ENCODE measurements around the gene AACS. TPM values are rescaled to one million over a fixed set of nuclear protein-coding genes. Genes with fewer than 3 reads are reported as not detected.
"Not testable (repeated sequence)": the region's sequence is repeated elsewhere in the genome, so short reads cannot be mapped to it uniquely, and the experiment has no call there.

Gene AACS, protein sequence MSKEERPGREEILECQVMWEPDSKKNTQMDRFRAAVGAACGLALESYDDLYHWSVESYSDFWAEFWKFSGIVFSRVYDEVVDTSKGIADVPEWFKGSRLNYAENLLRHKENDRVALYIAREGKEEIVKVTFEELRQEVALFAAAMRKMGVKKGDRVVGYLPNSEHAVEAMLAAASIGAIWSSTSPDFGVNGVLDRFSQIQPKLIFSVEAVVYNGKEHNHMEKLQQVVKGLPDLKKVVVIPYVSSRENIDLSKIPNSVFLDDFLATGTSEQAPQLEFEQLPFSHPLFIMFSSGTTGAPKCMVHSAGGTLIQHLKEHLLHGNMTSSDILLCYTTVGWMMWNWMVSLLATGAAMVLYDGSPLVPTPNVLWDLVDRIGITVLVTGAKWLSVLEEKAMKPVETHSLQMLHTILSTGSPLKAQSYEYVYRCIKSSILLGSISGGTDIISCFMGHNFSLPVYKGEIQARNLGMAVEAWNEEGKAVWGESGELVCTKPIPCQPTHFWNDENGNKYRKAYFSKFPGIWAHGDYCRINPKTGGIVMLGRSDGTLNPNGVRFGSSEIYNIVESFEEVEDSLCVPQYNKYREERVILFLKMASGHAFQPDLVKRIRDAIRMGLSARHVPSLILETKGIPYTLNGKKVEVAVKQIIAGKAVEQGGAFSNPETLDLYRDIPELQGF
- 6.8 and 16.0 TPM in 2 replicates for total RNA-seq (2014; rRNA removed; shearing (Covaris generic); ENCODE audit: low replicate concordance)

DNA sequence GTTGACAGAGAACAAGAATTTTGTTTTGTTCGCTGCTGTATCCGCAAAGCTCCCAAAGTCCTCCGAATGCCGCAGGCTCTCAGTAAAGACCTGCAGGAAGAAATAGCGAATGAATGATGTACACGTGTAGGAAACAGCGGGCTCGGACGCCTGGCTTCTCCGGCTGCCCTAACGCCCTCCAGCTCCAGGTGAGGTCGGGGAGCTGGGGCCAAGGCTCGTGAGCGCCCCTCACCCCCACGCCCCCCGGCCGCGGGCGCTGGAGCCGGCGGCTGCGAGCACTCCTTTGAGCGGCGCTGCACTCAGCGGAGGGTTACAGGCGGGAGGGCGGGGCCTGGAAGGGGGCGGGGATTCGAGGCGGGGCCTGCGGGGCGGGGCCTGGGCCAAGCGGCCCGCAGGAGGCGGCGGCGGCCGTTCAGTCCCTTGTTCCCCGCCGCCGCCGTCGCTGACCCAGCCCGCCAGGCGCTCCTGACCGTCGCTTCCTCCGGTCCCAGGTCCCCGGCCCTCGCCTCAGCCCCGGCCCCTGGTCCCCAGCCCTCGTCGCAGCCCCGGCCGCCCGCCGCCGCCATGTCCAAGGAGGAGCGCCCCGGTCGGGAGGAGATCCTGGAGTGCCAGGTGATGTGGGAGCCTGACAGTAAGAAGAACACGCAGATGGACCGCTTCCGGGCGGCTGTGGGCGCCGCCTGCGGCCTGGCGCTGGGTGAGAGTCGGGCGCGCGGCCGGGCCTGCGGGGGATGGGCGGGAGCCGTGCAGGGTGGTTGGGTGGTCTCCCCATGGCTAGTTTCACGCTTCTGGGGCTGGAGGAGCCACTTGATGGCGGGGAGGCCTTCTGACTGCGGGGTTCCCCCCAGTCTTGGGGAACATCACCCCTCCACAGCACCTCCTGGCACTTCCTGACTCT is at the start of gene AACS:
AACS (plus strand) TSS at position 415 of the 898 bp plus-strand sequence; CDS start at position 565, 150 bp downstream.
- Histone ChIP-seq H3K9me3 (no peaks in the 10 kb centered on the region), H3K4me3 (peak within 1 kb of the TSS; percentile 73), H3K27me3 (no peaks in the 10 kb centered on the region), H3K36me3 (no peaks in the 10 kb centered on the region)
- peak; percentile 62 for DNase-seq

DNA sequence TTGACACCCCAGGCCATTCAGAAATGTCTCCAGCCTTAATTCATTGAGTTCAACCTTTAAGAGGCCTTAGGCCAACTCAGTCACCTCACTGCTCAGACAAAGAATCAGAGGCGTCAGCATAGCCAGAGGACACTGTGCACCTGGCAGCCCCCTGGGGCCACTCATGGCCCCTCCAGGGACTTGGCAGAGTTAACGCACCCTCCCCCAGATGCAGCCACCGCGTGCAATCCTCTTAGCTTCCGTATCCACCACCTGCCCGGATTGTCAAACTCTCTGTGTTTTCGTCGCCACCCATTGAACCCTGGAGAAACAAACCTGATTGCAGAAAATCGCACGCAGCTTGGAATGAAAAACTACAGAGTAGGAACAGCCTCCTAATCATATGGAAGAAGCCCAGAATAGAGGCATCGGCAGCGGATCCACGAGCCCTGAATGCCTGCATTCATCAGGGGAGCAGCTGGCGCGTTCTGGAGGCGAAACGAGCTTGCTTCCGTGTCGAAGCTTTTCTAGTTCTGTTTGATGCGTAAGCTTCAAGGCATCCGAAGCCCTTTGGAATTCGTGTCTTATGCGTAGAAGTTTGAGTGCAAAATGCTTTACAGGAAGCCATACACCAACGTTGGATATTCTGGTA is 49.4 kb upstream of the AACS start:
- Histone ChIP-seq H3K4me3 (no peak overlapping the region), H3K27me3 (no peaks in the 10 kb centered on the region), H3K9me3 (no peaks in the 10 kb centered on the region), H3K36me3 (peaks cover 7% of the 10 kb centered on the region)
- DNase-seq = no peak

DNA sequence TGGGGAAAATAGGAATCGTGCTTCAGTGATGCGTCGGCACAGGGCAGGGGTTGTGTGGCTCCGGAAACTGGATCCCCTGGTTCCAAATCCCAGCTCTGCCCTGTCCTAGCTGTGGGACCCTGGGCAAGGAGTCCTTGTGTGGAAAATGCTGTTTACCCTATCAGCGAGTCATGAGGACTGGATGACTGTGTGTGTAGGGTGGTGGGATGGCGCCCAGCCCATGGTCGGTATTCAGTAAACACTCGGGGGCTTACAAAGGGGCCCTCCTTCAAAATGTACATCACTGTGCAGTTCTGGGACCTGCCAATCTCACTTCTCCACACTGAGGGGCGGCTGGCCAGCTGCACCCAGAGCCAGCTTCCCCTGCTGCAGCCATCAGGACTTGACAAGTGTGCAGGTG is 47.4 kb upstream of the AACS start:
- Histone ChIP-seq H3K27me3 (no peaks in the 10 kb centered on the region), H3K36me3 (peaks cover 7% of the 10 kb centered on the region), H3K4me3 (no peak overlapping the region), H3K9me3 (no peaks in the 10 kb centered on the region)
- DNase-seq = no peak

DNA sequence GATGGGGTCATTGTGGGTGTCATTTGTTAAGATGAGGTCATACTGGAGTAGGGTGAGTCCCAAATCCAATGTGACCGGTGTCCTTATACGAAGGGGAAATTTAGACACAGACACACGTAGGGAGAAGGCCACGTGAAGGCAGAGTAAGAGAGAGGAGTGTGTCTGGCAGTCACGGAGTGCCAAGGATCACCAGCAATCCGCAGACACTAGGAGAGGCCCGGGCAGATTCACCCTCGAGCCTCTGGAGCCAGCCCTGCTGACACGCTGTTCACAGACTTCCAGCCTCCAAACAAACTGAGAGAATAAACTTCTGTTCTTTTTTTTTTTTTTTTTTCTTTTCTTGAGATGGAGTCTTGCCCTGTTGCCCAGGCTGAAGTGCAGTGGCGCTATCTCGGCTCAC is 46.9 kb upstream of the AACS start:
- Histone ChIP-seq H3K27me3 (no peaks in the 10 kb centered on the region), H3K9me3 (no peaks in the 10 kb centered on the region), H3K4me3 (no peak overlapping the region), H3K36me3 (peaks cover 7% of the 10 kb centered on the region)
- no peak for DNase-seq

DNA sequence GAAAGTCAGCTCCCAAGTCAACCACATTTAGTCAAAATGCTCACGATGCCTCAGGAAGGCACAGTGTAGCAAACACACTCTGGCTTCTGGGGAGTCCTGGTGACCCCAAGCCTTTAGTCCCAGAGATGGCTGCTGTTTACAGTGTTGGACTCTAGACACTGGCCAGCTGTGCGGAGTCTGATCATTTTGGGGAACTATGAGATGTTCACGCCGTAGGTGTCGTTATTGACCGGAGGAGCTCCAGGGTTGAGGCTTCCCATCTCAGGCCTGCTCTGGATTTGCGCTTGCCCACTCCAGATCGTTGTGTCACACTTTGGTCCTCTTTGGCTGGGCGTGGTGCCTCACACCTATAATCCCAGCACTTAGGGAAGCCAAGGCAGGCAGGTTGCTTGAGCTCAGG is 44.1 kb upstream of the AACS start:
- Histone ChIP-seq H3K36me3 (peaks cover 10% of the 10 kb centered on the region), H3K27me3 (no peaks in the 10 kb centered on the region), H3K4me3 (no peak overlapping the region), H3K9me3 (no peaks in the 10 kb centered on the region)
- DNase-seq = no peak

DNA sequence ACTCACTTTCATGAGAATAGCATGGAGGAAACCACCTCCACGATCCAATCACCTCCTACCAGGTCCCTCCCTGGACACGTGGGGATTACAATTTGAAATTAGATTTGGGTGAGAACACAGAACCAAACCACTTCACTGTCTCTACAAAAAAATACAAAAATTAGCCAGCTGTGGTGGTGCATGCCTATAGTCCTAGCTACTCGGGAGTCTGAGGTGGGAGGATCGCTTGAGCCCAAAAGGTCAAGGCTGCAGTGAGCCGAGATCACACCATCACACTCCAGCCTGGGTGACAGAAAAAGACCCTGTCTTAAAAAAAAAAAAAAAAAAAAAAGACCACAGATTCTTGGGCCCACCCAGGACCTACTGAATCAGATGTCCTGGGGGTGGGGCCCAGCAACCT is 43.5 kb upstream of the AACS start:
- peaks cover 10% of the 10 kb centered on the region for H3K36me3 ChIP-seq
- no peak overlapping the region for H3K4me3 ChIP-seq
- no peak for DNase-seq
- H3K9me3 ChIP-seq = no peaks in the 10 kb centered on the region
- no peaks in the 10 kb centered on the region for H3K27me3 ChIP-seq

DNA sequence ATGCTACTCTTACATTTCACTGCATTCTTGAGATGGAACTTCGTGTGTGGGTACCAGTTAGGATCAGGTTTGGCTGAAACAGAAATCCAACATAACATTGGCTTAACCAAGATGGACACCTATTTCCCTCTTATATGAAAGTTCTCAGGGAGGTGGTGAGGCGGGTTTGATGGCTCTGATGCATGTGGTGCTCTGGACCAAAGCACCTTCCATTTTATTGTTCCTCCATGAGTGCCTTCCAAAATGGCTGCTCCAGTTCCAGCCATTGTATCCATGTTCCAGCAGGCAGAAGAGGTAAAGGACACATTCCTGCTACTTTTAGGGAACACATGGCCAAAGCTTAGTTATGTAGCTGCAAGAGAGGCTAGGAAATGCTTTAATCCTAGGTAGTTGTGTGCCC is 42.2 kb upstream of the AACS start:
- Histone ChIP-seq H3K9me3 (no peaks in the 10 kb centered on the region), H3K27me3 (no peaks in the 10 kb centered on the region), H3K4me3 (no peak overlapping the region), H3K36me3 (peaks cover 10% of the 10 kb centered on the region)
- no peak for DNase-seq

DNA sequence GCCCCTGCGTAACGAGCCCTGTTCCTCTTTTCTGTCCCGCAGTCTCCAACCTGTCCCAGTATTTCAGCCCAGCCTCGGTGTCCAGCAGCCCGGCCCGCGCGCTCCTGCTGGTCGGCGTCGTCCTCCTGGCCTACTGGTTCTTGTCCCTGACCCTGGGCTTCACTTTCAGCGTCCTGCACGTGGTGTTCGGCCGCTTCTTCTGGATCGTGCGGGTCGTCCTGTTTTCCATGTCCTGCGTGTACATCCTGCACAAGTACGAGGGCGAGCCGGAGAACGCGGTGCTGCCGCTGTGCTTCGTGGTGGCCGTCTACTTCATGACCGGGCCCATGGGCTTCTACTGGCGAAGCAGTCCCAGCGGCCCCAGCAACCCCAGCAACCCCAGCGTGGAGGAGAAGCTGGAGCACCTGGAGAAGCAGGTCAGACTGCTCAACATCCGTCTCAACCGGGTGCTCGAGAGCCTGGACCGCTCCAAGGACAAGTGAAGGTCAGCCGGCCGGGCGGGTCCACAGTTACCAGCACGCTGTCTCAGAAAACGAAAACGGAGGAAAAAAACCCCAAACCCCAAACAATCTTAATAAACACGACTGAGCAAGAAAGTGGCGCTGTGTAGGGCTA is 40.2 kb upstream of the AACS start:
- Histone ChIP-seq H3K4me3 (no peak overlapping the region), H3K9me3 (no peaks in the 10 kb centered on the region), H3K27me3 (no peaks in the 10 kb centered on the region), H3K36me3 (peaks cover 14% of the 10 kb centered on the region)
- DNase-seq = no peak

DNA sequence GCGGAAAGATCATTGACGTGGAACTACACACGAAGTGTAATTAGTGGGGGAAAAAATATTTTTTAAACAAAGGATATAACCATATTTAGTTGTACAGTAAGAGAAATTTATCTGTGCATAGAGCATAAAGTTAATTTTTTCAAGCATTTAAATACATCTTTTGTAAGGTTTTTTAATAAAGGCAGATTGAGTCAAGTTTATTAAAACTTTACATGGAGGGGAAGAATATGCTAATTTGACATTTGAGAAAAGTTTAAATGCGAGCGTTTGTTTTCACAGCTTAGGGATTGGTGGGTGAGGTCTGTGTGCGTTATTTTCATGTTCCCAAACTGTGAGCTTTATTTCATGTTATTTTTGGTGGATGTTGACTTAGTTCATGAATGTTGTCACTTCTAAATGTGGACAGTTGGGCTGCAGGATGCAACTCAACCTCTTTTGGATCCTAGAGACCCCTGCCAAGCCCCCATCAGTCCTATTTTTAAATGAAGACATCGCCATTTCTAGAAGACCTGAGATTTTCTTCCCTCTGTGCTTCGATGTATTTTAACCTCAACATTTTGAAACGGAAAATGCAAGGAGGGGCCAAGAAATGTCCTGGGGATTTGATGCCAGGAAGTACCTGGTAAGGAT is 39.5 kb upstream of the AACS start:
- no peaks in the 10 kb centered on the region for H3K27me3 ChIP-seq
- no peaks in the 10 kb centered on the region for H3K9me3 ChIP-seq
- no peak overlapping the region for H3K4me3 ChIP-seq
- no peak for DNase-seq
- H3K36me3 ChIP-seq = peaks cover 14% of the 10 kb centered on the region

DNA sequence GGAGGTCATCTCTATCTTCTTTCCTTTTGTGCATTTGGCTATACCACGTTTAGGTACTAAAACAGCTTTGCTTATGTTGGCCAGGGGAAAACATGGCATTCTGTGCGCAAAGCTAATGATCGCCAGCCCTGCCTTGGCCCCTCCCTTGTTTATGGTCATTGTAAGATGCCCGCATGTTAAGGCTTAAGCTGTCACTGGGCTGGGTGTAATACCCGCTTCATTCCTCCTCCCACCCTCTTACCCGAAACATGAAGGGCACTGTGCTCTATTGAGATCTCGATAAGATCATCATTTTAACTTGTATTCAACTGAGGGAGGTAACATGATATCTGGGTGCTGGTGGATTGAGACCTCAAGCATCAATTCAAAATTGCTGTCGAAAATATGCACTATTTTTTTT is 37.1 kb upstream of the AACS start:
- no peak for DNase-seq
- Histone ChIP-seq H3K4me3 (no peak overlapping the region), H3K36me3 (peaks cover 10% of the 10 kb centered on the region), H3K27me3 (no peaks in the 10 kb centered on the region), H3K9me3 (no peaks in the 10 kb centered on the region)

DNA sequence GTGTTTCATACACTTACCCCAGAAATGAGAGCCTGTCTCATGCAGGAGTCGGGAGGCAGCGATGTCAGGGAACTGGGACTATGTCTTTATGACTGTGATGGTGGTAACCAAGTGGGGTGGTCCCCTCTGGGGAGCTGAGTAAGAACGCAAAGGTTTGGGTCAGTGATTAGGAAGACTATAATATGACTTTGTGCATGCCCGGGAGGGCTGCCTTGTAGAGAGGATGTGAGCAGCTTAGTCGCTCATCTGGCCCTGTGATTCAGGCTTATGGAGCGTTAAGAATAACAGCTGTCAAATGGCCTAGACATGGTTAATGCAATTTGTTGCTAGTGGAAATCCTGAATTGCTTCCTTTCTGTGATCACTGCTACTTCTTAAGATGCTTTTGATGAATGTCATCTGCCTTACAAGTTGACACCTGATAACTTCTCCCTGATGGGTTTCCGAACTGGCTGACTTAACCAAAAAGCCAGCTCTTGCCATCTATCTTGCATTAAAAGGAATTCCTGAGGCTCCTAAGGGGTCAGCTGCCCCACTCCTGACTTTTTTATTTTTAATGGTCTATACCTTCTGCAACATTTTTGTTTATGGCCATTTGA is 35.4 kb upstream of the AACS start:
- no peaks in the 10 kb centered on the region for H3K27me3 ChIP-seq
- H3K4me3 ChIP-seq = no peak overlapping the region
- peaks cover 3% of the 10 kb centered on the region; the same call in 1 of the 2 replicates for H3K36me3 ChIP-seq
- DNase-seq = no peak
- H3K9me3 ChIP-seq = no peaks in the 10 kb centered on the region

DNA sequence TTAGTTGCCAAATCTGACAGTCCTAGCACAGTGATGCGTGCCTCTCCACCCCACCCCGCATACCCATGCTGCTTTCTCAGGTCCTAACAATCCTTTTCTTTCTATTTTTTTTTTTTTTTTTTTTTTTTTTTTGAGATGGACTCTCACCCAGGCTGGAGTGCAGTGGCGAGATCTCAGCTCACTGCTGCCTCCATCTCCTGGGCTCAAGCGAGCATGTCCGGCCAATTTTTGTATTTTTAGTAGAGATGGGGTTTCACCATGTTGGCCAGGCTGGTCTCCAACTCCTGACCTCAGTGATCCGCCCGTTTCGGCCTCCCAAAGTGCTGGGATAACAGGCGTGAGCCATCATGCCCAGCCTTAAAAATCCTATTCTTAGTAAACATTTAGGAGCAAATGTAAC is 33.8 kb upstream of the AACS start:
- H3K36me3 ChIP-seq, H3K9me3 ChIP-seq, H3K4me3 ChIP-seq, DNase-seq, H3K27me3 ChIP-seq: not testable (repeated sequence)

DNA sequence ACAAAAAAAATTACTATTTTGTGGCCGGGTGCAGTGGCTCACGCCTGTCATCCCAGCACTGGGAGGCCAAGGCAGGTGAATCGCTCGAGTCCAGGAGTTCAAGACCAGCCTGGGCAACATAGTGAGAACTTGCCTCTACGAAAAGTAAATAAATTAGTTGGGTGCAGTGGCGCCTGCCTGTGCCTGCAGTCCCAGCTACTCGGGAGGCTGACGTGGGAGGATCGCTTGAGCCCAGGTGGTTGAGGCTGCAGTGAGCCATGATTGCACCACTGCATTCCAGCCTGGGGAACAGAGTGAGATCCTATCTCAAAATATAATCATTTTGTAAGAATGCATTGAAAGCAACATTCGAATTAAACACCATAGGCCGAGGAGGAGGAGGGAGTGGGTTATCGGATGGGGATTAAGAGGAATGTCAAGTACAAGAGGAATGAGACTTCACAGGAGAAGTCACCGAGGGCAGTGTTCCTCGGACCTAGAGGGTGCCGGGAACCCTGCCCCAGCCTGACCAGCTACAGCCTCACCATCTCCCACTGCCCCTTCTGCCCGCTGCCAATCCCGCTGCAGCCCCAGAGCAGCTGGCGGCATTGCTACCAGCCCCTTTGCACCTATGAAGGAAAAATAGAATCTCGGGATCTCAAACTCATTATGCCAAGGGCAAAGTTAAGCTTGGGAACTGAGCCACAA is 32.6 kb upstream of the AACS start:
- Histone ChIP-seq H3K9me3 (no peaks in the 10 kb centered on the region), H3K27me3 (no peaks in the 10 kb centered on the region), H3K36me3 (0 out of 2 replicates have a peak, but pooled peaks cover 3% of the 10 kb centered on the region), H3K4me3 (no peak overlapping the region)
- no peak for DNase-seq

DNA sequence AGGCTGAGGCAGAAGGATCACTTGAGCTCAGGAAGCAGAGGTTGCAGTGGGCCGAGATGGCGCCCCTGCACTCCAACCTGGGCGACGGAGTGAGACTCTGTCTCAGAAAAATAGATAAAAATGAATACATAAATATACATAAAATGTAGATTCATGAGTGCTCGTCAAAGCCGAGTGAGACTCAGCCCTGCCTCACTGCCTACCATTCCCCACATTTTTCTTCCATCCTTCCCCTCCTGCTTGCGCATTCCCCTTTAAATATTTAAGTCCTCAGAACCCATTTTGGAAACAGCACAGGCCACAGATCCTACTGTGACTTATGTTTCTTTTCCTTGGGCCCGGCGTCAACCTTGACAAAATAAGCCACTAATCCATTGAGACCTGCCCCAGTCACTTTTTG is 31.9 kb upstream of the AACS start:
- Histone ChIP-seq H3K27me3 (no peaks in the 10 kb centered on the region), H3K4me3 (no peak overlapping the region), H3K36me3 (0 out of 2 replicates have a peak, but pooled peaks cover 3% of the 10 kb centered on the region), H3K9me3 (no peaks in the 10 kb centered on the region)
- DNase-seq = no peak
